HG02973 (cell line): ENCODE measurements around the gene MAPK14.
"Not testable (repeated sequence)": the region's sequence is repeated elsewhere in the genome, so short reads cannot be mapped to it uniquely, and the experiment has no call there.

Experiments used
- ATAC-seq: cut with Tn5 transposase; IDR thresholded peaks from one replicate; pipeline ENCODE4 v1.9.1; 2021; ENCODE audit warnings: moderate library complexity; ENCODE audit not compliant: unreplicated experiment

Gene MAPK14

DNA sequence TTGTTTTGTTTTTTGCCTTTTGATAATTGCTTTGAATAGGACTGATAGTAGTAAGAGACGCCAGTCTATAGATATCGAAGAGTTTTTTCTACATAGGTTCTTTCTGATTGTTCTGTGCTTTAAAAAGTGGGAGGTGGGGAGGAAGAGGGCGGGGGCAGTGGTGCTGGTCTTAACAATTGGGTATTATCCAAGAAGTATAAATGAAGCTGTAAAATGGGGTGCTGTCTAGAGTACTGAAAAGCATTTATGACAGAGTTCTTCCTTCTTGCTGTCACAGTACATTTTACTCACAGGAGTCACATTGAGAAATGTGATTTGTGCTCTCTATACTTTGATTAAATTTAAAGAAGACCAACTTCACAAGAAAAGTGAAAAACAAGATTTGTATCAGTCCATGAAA lies 41.0 kb downstream of the MAPK14 start:
- no peak for ATAC-seq

- no peak for ATAC-seq
These were observed 42.0 kb downstream of the MAPK14 start for GRCh38 chr6:36069573-36069972.

- ATAC-seq, result no peak
These were observed 42.6 kb downstream of the MAPK14 start for GRCh38 chr6:36070252-36070651.

DNA sequence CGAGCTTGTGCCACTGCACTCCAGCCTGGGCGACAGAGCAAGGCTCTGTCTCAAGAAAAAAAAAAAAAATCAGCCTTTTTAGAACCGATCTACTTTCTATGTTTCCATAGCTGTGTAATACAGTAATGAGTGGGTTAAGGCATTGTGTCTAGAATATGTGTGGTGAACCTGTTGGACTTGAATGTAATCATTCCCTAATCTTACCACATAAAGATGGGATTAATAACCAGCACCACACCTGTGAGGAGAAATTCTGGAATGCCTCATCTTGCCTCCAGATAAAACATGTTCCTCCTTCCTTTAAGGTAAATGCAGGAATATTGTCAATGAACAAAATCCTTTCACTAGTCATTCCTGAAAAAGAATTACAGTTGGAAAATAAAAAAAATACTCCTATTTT lies 43.7 kb downstream of the MAPK14 start:
- ATAC-seq, result no peak

- ATAC-seq, result no peak
These were observed 44.1 kb downstream of the MAPK14 start for GRCh38 chr6:36071714-36072113.

- ATAC-seq, result no peak
These were observed 45.1 kb downstream of the MAPK14 start for GRCh38 chr6:36072681-36073080.

DNA sequence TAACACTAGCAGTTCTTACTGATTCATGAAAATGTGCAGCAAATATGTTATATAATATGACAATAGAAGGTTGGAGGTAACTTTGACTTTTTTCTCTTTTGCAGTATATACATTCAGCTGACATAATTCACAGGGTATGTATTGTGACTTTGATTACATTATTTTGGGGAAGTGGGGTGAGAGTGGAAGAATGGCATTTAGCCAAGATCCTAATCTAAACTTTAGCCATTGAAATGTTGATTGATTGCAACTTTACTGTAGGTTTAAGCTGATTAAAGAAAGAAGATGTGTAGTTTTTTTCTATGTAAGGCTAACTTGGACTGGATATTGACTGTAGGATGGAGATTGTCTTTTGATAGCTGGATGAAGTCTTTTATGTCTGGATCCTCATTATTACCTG lies 46.0 kb downstream of the MAPK14 start:
- ATAC-seq, result no peak

- ATAC-seq, result no peak
These were observed 48.0 kb downstream of the MAPK14 start for GRCh38 chr6:36075656-36076055.

GRCh38 chr6:36076178-36077063 lies 48.8 kb downstream of the MAPK14 start:
- ATAC-seq, result no peak

DNA sequence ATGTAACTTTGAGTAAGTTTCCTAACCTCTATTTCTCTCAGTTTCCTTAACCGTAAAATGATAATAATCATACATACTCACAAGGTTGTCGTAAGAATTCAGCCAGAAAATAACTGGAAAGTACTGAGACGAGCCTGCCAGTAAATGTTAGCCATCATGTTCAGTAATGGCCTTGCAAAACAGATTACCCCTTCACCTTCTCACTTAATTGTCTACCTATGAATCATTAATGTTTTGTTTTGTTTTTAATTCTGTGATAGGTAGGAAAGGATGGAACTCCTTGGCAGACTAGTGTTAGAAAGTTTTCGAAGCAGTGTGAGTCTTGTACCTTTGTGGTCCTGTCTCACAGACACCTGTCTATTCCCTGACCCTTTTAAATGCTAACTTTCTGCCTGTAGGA lies 50.6 kb downstream of the MAPK14 start:
- ATAC-seq, result no peak

DNA sequence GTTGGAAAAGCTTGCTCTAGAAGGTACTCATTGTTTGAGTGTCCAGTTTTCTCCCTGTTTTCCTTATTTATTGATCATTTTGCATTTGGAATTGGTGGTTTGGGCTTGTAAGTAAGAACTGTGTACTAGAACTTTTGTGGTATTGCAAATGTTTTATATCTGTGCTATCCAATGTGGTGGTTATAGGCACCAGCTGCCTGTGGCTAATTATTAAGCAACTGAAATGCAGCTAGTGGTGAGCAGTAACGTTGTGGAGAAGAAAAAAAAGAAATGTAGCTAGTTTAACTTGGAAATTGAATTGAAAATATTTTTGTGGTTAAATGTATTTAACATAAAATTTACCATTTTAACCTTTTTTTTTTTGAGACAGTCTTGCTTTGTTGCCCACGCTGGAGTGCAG lies 52.0 kb downstream of the MAPK14 start:
- no peak for ATAC-seq

- no peak for ATAC-seq
These were observed 54.7 kb downstream of the MAPK14 start for GRCh38 chr6:36082318-36082717.

DNA sequence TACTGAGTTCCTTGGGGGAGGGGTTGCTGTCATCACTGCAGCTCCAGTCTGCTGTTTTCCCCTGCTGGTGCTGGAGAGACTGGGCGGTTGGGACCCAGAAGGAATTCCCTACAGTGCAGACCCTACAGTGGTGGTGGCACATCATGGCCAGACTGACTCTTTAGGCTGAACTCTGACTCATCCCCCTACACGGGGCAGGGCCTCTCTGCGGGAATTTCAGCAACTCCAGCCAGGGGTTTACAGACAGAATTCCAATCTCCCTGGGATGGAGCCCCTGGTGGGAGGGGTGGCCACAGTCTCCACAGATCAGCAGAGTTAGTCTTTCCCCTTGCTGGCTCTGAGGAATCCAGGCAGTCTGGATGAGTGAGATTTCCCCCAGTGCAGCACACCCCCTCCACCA lies 55.8 kb downstream of the MAPK14 start:
- no peak for ATAC-seq

- not testable (repeated sequence) for ATAC-seq
These were observed 60.6 kb downstream of the MAPK14 start for GRCh38 chr6:36088204-36088603.

DNA sequence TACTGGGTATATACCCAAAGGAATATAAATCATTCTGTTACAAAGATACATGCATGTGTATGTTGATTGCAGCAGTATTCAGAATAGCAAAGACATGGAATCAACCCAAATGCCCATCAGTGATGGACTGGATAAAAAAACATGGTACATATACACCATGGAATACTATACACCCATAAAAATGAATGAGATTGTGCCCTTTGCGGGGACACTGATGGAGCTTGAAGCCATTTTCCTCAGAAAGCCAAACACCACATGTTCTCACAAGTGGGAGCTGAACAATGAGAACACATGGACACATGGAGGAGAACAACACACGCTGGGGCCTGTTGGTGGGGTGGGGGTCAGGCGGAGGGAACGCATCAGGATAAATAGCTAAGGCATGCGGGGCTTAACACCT lies 61.4 kb downstream of the MAPK14 start:
- no peak for ATAC-seq

- ATAC-seq, result no peak
These were observed 66.6 kb downstream of the MAPK14 start for GRCh38 chr6:36094238-36094637.

GRCh38 chr6:36094753-36095496 lies 67.3 kb downstream of the MAPK14 start:
- no peak for ATAC-seq

GRCh38 chr6:36095497-36096391 lies 68.1 kb downstream of the MAPK14 start:
- no peak for ATAC-seq

GRCh38 chr6:36098253-36098919 lies 70.8 kb downstream of the MAPK14 start:
- no peak for ATAC-seq

- ATAC-seq, result no peak
These were observed 71.5 kb downstream of the MAPK14 start for GRCh38 chr6:36098920-36099647.
